ENCODE data around the gene SERPINB10.

DNA sequence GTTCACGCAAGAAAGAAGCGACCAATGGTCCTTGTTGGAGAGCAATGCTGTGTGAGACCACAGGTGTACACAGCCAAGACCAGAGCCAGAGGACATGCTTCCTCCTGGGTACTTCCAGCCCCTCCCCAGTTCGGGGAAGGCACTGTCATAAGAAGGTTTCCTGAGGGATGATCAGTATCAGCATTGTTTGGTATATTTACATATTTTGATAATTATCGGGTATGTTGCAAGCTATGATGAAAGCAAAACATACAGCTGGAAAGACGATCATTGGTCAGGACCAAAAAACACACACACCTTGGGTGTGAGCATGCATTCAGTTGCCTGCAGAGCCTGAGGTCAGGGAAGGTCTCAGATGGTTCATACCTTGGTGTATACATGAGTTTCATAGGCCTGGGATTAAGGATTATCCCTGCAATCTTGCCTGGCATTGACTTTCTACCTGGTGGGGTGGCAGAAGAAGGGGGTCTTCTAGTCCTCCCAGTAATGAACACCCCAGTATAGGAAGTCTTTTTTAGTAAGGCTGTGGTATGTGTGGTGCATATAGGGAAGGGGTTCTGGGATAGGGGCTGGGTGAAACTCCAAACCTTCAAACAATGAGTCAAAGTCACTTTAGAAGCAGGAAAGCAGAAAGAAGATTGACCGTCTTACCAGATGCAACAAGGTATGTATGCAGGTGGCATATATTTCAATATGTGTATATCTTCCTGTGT, 17.4 kb upstream of the SERPINB10 start:
- TF ChIP-seq, protein P1, sequence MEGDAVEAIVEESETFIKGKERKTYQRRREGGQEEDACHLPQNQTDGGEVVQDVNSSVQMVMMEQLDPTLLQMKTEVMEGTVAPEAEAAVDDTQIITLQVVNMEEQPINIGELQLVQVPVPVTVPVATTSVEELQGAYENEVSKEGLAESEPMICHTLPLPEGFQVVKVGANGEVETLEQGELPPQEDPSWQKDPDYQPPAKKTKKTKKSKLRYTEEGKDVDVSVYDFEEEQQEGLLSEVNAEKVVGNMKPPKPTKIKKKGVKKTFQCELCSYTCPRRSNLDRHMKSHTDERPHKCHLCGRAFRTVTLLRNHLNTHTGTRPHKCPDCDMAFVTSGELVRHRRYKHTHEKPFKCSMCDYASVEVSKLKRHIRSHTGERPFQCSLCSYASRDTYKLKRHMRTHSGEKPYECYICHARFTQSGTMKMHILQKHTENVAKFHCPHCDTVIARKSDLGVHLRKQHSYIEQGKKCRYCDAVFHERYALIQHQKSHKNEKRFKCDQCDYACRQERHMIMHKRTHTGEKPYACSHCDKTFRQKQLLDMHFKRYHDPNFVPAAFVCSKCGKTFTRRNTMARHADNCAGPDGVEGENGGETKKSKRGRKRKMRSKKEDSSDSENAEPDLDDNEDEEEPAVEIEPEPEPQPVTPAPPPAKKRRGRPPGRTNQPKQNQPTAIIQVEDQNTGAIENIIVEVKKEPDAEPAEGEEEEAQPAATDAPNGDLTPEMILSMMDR (IDR thresholded peaks at IDR 0.05; ENCODE audit: low read depth, low read length, poor library complexity, severe bottlenecking), result no peak
- TF ChIP-seq EZH2phosphoT487 (IDR thresholded peaks at IDR 0.05; ENCODE audit: borderline replicate concordance, low read length), result no peak
